ENCODE results near the gene CPNE1.

CPNE1 gene

DNA sequence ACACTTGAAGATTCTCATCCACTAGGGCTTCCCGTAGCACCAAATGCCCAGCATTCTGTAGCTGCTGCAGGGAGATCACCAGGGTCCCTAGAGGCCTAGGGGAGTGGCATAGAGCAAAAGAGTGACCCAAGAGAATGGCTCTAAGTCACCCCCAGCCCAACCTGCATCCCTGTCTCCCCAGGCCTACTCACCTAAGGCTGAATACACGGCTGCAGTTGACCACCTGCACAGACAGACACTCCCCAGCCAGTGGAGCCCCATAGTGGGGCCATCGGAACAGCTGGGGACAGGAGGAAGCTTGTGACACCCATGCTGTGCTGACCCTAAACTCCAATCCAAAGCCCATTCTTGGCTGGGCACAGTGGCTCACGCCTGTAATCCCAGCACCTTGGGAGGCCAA lies 58.6 kb downstream of the CPNE1 start:
- no peak for DNase-seq (ENCODE audit: low read depth, low spot score)
- H3K4me3 ChIP-seq (ENCODE audit: low read length) = no peak overlapping the region

DNA sequence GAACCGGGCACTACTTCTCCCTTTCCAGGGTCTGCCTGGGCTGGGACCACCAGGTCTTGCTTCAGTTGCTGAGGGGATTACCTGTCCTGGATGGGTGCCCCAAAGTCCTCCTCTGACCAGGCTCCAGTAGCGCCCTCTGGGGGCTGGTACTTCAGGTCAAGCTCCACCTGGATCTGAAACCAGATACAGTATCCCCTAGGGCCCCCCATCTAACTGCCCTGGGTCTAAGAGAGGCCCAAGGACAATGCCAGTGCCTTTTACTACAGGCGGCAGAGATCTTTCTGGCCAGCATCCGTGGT lies 60.3 kb downstream of the CPNE1 start:
- no peak overlapping the region for H3K4me3 ChIP-seq (ENCODE audit: low read length)
- no peak for DNase-seq (ENCODE audit: low read depth, low spot score)

DNA sequence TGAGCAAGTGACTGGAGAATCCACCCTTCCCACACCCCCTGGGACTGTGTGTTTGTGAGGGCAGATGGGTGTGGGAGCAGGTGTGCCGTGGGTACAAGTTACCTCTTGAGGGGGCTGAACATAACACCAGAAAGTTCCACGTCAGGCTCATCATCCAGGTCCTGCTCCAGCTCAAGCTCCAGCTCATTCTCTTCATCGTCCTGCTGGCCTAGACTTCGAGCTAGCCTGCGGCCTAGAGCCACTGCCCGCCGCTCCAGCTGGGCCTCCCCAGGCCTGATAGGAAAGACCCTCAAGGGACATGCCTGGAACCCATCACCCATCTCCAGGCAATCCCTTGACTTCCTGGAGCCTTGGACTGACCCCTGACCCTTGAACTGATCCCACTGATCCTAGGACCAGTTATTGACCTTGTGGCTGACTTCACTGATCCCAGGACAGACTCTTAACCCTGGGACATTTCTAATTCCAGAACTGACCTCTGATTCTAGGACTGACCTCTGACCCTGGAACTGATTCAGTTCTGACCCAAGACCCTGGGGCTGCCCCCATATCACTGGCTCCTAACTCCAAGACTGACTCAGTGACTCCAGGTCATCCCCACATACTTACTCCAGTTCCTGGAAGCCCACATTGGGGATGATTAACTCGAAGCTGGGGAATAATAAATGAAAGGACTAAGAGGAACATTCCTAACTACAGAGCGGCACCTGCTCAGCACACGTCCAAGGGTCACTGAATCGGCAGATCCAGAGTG lies 60.8 kb downstream of the CPNE1 start:
- no peak overlapping the region for H3K4me3 ChIP-seq (ENCODE audit: low read length)
- no peak for DNase-seq (ENCODE audit: low read depth, low spot score)

DNA sequence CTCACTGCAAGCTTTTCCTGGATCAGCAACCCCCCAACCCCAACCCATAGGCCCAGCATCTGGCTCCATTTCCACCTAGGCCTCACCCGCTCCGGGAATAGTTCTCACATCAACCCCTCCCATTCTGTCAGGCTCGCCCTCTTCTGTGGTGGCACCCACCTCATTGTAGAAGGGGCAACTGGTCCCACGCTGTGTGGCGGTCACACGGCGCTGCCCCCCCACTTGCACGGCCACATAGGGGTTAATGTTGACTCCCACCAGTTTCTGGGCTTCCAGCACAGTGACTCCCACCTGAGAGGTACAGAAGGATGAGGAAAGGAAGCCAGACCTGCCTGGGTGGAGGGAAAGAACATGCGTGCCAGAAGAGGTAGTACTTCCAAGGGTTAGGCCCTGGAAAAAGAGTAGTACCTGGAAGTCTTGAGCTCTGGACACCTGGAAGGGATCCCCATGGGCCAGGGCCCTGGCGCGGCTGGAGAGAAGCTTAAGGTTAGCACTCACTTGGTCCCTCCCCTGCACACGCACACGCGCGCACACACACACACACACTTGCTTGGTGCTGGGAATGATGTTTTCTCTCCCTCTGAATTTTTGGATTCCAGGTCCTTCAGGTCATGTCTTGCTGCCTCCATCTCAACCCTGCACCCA lies 61.7 kb downstream of the CPNE1 start:
- no peak for DNase-seq (ENCODE audit: low read depth, low spot score)
- H3K4me3 ChIP-seq (ENCODE audit: low read length) = no peak overlapping the region

DNA sequence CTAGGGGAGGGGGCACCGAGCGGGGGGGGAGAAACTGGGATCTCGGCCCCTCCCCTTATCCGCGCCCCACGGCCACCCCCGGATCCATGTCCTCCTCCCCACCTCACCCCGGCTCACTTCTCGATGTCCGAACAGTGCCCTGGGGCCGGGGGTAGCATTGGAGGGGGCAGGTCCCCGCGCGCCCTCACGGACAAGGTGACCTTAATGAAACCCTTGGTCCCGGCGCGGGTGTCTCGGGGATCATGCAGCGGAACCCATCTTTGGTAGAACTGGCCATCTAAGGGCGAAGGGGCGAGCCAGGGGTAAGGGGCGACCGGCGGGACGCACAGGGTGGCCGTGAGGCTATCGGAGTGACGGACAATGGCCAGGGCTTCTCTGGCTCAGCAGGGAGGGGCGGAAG lies 62.7 kb downstream of the CPNE1 start:
- no peak overlapping the region for H3K4me3 ChIP-seq (ENCODE audit: low read length)
- DNase-seq (ENCODE audit: low read depth, low spot score) = no peak

DNA sequence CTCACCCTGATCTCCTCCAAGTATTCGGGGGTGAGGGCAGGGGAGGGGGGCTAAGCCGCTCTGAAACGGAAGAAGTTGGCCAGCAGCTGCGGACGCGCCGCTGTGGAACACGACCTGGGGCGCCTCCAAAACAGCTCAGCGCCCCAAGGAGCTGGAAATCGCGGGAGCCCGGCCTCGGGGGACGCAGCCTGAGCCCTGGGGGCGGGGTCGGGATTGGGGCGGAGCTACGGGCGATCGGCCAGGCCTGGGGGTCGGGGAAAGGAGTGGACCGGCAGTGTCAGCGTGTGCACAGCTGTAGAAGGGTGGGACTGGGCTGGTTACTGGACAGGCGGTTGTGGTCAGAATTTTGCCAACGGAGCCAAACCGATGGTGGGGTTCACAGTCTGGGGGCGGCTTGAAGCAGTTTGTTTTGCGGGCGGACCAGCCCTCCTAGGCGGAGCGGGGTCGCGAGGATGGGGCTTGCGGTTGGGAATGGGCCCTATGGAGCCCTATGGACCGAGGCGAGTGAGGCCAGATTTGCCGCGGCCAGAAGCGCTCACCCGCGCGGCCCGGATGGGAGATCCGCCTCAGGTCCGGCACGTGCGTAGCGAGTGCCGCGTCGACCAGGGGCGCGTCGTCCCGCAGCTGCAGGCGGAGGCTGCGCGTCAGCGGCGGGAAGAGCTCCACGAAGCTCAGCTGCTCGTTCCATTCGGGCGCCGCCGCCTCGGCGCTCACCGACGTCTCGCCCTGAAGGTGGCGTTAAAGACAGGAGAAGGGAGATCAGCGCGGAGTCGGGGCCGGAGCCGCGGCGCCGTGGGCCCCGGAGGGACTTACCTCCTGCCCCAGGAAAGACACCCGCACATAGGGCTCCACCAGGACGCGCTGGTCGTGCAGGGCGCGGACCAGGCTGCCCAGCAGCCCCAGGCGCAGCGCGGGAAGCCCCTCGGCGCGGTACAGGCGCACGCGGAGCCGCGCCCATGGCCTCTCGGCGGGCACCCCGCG lies 63.4 kb downstream of the CPNE1 start:
- H3K4me3 ChIP-seq (ENCODE audit: low read length) = no peak overlapping the region; the same call in 1 of the 2 replicates
- DNase-seq (ENCODE audit: low read depth, low spot score) = peak; percentile 22

DNA sequence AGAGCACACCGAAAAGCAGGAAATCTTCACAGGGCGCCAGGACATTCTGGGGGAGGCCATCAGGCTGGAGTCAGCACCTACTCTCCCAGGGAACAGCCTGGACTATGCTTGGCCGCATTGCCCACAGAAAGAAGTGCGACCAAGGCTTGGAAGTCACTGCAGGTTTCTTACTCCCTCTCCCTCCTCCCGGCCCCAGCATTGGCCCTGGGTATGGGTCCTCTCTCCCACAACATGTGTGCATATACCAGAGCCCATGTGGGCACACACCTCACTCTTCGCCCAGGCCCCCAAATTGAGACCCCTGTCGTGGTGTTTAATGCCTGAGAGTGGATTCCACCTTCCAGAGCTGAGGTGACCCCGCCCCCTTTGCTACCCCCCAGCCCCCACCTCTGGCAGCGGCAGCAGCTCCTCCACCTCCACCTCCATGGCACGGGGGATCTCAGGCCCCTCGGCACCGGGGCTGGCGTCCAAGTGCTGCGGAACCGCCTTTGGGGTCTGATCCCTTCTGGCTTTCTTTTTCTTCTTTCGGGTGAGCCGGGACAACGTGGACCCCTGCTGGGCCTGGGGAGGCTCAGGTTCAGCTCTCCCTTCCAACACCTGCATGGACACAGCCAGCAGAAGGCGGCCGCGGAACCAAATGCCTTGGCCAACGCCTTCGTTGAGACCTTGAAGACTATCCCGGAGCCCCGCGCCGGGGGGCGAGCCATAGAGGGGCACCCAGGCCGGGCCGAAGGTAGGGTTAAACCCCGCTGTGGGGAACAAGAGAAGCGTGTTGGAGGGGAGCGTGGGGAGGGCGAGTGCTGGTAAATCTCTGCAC lies 64.3 kb downstream of the CPNE1 start:
- H3K4me3 ChIP-seq (ENCODE audit: low read length) = no peak overlapping the region
- DNase-seq (ENCODE audit: low read depth, low spot score) = no peak

DNA sequence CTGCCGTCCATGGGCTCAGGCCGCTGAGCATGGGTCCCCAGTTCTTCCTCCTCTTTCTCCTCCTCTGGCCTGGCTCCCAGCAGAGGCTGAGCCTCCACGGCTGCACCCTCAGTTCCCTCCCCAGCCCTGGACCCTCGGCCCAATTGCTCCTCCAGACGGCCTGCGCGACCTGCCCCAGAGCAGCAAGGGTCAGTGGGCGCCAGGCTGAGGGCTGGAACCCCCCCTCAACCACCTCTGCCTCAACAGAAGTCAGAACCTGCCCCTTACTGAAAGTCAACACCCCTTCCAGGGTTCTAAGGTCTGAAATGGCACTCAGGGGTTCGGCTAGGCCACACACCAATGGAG lies 65.0 kb downstream of the CPNE1 start:
- DNase-seq (ENCODE audit: low read depth, low spot score) = no peak
- no peak overlapping the region for H3K4me3 ChIP-seq (ENCODE audit: low read length)

DNA sequence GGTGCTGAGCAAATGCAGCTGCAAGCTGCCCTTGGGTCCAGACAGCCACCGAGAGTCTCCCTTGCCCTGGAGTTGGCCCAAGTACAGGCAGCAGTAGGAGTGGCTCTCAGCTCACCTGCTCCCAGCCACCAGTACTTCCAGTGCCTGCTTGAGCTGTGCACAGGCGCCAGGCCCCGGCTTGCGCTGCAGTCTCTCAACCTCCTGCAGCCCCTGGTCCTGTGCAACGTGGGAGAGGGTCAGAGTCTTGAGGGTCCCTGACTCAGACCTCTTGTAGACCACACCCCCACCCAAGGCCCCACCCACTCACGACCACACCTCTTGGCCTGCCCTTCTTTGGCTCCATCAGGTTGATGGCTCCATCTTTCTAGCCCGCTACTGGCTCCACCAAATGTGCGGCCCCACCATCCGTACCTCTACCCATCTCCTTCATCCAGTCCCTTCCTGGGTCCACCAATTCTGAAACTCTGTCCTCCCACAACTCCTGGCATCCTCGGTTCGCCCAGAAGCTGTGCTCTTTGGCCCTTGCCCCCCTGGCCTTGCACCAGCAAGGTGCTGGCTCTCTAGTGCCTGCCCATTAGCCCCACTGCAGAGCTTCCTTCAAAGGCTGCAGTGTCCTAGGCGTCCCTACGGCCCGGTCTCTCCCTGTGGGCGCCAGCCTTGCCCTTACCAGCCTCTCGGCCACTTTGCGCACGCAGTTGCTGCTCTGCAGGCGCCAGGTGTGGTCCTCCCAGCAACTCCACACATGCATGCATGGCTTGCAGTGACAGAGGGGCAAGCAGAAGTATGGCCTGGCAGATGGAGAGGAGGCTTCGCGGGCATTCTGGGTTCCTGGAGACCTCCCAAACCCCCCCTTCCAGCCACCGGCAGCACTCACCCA lies 65.6 kb downstream of the CPNE1 start:
- H3K4me3 ChIP-seq (ENCODE audit: low read length) = no peak overlapping the region
- DNase-seq (ENCODE audit: low read depth, low spot score) = no peak

DNA sequence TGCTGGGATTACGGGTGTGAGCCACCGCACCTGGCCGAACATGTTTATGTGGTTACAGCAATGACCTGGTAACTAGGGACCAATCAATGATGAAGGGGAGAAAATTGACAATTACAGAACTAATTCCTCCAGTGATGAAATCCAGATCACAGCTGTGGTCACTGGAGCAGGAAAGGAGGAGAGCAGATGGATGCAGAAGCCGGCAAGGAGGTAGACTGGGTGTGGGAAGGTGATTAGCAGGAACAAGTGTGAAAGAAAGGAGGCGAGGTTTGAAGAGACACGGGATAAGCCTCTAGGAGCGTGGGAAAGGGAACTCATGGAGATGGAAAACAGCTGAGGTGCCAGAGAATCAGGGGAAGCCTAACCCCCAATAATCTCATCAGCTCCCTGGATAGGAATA lies 66.2 kb downstream of the CPNE1 start:
- no peak overlapping the region for H3K4me3 ChIP-seq (ENCODE audit: low read length)
- DNase-seq (ENCODE audit: low read depth, low spot score) = no peak

DNA sequence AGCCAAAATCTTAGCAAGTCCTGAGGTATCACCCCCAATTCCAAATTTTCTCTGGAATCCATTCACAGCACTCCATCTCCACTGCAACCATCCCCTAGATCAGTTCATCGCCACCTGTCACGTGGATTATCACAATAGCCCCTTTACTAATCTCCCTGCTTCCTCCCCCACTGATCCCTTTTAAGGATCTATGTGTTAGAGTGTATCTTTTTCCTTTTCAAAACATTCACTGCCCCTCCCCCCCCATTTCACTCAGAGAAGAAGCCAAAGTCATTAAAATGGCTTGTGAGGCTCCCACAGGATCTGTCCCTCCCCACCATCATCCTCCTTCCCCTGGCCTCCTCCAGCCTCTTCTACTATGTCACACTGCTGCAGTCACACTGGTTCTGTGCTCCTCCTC lies 67.5 kb downstream of the CPNE1 start:
- no peak for DNase-seq (ENCODE audit: low read depth, low spot score)
- no peak overlapping the region for H3K4me3 ChIP-seq (ENCODE audit: low read length)

DNA sequence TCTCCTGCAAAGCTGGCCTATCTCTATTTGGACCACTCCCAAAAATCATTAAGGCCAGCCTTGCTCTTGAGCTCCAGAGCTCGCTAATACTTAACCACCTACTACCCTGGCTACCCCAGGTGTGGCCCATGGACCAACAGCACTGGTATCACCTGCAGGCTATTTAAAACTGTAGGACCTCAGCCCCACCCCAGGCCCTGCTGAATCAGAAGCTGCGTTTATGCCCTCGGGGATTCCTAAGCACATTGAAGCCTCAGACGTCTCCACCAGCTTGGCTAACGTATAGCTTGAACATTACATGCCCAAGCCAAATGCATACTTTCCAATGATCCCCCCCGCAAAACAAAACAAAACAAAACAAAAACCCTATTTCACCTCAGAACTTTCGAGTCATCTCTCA lies 68.8 kb downstream of the CPNE1 start:
- DNase-seq (ENCODE audit: low read depth, low spot score) = no peak
- H3K4me3 ChIP-seq (ENCODE audit: low read length) = no peak overlapping the region

DNA sequence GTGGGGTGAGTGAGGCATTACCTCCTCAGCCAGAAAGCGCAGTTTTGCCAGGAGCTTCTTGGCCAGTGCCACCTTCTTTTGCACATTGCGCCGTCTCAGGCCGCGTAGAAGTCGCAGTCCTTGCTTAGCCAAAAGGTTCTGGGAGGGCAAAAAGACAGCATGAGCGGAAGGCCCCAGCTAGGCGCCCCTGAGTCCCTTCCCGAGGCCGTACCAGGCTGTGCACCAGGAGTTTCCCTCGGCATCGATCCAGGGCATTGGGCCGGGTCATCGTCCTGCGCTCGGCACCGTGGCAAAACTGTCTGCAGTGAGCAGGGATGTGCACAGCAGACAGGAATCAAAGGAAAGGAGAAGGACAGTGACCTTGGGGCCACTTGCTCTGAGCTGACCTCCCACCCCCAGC lies 69.2 kb downstream of the CPNE1 start:
- no peak overlapping the region for H3K4me3 ChIP-seq (ENCODE audit: low read length)
- no peak for DNase-seq (ENCODE audit: low read depth, low spot score)

DNA sequence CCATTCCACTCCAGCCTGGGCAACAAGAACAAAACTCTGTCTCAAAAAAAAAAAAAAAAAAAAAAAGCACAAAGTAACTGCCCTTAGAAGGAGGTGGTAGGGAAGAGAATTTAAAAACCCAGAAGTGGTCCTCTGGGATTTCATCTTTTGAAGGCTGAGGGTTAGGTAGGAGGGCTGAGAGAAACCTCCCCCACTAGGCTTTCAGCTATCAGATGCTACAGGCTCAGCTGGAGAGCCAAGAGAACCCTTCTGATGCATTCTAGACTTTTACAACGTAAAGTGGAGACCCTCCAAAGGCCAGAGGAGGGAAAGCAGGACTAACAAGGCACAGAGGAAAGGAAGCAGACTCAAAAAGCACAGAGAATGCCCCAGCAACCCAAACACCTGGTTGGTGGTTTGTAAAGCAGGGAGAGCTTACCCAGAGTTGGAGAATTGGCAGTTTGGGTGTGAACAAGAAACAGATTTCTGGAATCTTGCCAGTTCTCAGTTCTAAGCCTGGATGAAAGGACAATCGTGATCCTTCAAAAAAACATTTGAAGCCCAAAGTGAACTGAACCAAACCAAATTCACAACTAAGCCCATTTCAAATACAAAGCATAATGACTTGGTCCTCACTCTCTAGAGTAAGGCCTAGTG lies 72.2 kb downstream of the CPNE1 start:
- H3K4me3 ChIP-seq (ENCODE audit: low read length) = no peak overlapping the region
- DNase-seq (ENCODE audit: low read depth, low spot score) = peak; percentile 58

DNA sequence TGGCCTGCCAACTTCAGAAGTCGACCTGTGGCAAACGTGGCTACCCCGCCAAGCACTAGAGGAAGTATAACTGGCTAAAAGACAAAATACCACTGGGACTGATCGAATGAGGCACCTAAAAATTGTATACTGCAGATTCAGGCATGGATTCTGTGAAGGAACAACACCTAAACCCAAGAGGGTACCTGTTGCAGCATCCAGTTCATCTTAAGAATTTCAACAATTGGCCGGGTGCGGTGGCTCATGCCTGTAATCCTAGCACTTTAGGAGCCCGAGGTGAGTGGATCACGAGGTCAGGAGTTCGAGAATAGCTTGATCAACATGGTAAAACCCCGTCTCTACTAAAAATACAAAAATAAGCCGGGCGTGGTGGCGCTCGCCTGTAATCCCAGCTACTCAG lies 76.3 kb downstream of the CPNE1 start:
- H3K4me3 ChIP-seq (ENCODE audit: low read length) = no peak overlapping the region
- DNase-seq (ENCODE audit: low read depth, low spot score) = no peak

DNA sequence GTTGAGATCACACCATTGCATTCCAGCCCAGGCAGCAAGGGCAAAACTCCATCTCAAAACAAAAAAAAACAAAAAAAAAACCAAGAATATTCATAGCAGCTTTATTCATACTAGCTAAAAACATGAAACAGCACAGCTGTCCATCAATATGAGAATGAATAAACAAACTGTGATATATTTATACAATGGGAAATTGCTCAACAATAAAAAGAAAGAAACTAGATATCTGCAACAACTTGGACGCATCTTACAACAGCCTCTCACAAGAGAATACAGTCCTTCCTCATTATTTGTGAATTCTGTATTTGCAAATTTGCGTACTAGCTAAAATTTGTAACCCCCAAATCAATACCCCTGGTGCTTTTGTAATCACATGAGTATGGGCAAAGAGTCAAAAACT lies 77.3 kb downstream of the CPNE1 start:
- no peak overlapping the region for H3K4me3 ChIP-seq (ENCODE audit: low read length)
- DNase-seq (ENCODE audit: low read depth, low spot score) = no peak

DNA sequence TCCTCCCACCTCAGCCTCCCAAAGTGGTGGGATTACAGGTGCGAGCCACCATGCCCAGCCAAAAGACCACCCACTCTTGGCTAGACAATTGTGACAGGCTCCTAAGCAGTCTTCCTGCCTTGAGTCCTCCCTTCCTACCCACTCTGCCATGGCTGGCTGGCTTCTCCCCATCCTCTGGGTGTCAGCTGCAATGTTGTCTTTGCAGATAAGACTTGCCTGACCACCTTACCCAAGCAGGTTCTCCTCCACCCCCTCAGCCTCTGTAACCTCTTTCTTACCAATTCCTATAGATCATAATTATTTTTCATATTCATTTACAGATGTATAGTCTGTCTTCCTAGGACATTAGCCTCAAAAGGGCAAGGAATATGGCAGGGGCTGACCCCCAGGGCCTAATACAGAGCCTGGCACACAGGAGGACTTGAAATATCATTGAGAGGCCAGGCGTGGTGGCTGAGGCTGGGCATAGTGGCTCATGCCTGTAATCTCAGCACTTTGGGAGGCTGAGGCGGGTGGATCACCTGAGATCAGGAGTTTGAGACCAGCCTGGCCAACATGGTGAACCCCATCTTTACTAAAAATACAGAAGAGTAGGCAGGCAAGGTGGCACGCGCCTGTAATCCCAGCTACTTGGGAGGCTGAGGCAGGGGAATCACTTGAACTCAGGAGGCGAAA lies 77.8 kb downstream of the CPNE1 start:
- H3K4me3 ChIP-seq (ENCODE audit: low read length) = no peak overlapping the region
- DNase-seq (ENCODE audit: low read depth, low spot score) = no peak
